ENCODE results near the gene TAF1B.
A peak's percentile ranks its signal among the peaks of the same experiment; 100 is the strongest.

TAF1B gene

GRCh38 chr2:9843229-9844035 is at the start of gene TAF1B:
Gene TAF1B (plus strand): TSS chr2:9843474. CDS start chr2:9843542, 68 bp downstream.
- peak; percentile 90 for DNase-seq

- no peak for DNase-seq
Measured at GRCh38 chr2:9793918-9794717, 49.2 kb upstream of the TAF1B start.

GRCh38 chr2:9795071-9795470 is 48.2 kb upstream of the TAF1B start:
- DNase-seq: no peak

GRCh38 chr2:9796056-9797010 is 46.9 kb upstream of the TAF1B start:
- DNase-seq: no peak

GRCh38 chr2:9797086-9797485 is 46.2 kb upstream of the TAF1B start:
- DNase-seq: no peak

- no peak for DNase-seq
Measured at GRCh38 chr2:9797681-9798556, 45.4 kb upstream of the TAF1B start.

GRCh38 chr2:9799011-9799596 is 44.2 kb upstream of the TAF1B start:
- DNase-seq: no peak

GRCh38 chr2:9799729-9800632 is 43.3 kb upstream of the TAF1B start:
- peak; percentile 74 for DNase-seq

GRCh38 chr2:9800639-9800974 is 42.7 kb upstream of the TAF1B start:
- DNase-seq: no peak

GRCh38 chr2:9800975-9801726 is 42.1 kb upstream of the TAF1B start:
- no peak for DNase-seq

- no peak for DNase-seq
Measured at GRCh38 chr2:9802576-9802993, 40.7 kb upstream of the TAF1B start.

- DNase-seq: no peak
Measured at GRCh38 chr2:9803023-9803805, 40.1 kb upstream of the TAF1B start.

- DNase-seq: no peak
Measured at GRCh38 chr2:9805435-9806297, 37.6 kb upstream of the TAF1B start.

- DNase-seq: no peak
Measured at GRCh38 chr2:9806298-9806610, 37.0 kb upstream of the TAF1B start.

GRCh38 chr2:9806656-9807055 is 36.6 kb upstream of the TAF1B start:
- no peak for DNase-seq

- DNase-seq: no peak
Measured at GRCh38 chr2:9807056-9807455, 36.2 kb upstream of the TAF1B start.

- no peak for DNase-seq
Measured at GRCh38 chr2:9807555-9808305, 35.5 kb upstream of the TAF1B start.

Measured in NCI-H774 (cell line).